Ishikawa (cell line): Measurements from ENCODE around the gene GRIK4.

Experiments used
- CEBPB ChIP-seq: IDR thresholded peaks from 2 replicates; pipeline ENCODE4 v1.6.1; 2012
- CREB1 ChIP-seq: IDR thresholded peaks from 2 replicates; pipeline ENCODE4 v1.6.1; 2012; ENCODE audit warnings: low read depth
- EP300 ChIP-seq: IDR thresholded peaks from 2 replicates; pipeline ENCODE4 v1.6.1; 2012; ENCODE audit warnings: borderline replicate concordance
- FOXM1 ChIP-seq: IDR thresholded peaks from 2 replicates; pipeline ENCODE4 v1.6.1; 2012; ENCODE audit warnings: low read depth, borderline replicate concordance
- NFIC ChIP-seq: IDR thresholded peaks from 2 replicates; pipeline ENCODE4 v1.6.1; 2012
- RAD21 ChIP-seq: IDR thresholded peaks from 2 replicates; pipeline ENCODE4 v1.6.1; 2012; ENCODE audit warnings: low read depth
- TAF1 ChIP-seq: IDR thresholded peaks from 2 replicates; pipeline ENCODE4 v1.6.1; 2012; ENCODE audit warnings: low read depth, mild to moderate bottlenecking
- TCF12 ChIP-seq: IDR thresholded peaks from 2 replicates; pipeline ENCODE4 v1.6.1; 2012; ENCODE audit warnings: low read depth
- TF ChIP-seq, protein P1 (sequence below): IDR thresholded peaks from 2 replicates; pipeline ENCODE4 v1.6.1; 2012; ENCODE audit warnings: low read depth, mild to moderate bottlenecking

- no peak for TF ChIP-seq FOXM1
- TF ChIP-seq CEBPB: no peak
- TF ChIP-seq TAF1: no peak
- no peak for TF ChIP-seq NFIC
- TF ChIP-seq, protein P1, sequence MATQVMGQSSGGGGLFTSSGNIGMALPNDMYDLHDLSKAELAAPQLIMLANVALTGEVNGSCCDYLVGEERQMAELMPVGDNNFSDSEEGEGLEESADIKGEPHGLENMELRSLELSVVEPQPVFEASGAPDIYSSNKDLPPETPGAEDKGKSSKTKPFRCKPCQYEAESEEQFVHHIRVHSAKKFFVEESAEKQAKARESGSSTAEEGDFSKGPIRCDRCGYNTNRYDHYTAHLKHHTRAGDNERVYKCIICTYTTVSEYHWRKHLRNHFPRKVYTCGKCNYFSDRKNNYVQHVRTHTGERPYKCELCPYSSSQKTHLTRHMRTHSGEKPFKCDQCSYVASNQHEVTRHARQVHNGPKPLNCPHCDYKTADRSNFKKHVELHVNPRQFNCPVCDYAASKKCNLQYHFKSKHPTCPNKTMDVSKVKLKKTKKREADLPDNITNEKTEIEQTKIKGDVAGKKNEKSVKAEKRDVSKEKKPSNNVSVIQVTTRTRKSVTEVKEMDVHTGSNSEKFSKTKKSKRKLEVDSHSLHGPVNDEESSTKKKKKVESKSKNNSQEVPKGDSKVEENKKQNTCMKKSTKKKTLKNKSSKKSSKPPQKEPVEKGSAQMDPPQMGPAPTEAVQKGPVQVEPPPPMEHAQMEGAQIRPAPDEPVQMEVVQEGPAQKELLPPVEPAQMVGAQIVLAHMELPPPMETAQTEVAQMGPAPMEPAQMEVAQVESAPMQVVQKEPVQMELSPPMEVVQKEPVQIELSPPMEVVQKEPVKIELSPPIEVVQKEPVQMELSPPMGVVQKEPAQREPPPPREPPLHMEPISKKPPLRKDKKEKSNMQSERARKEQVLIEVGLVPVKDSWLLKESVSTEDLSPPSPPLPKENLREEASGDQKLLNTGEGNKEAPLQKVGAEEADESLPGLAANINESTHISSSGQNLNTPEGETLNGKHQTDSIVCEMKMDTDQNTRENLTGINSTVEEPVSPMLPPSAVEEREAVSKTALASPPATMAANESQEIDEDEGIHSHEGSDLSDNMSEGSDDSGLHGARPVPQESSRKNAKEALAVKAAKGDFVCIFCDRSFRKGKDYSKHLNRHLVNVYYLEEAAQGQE: no peak
- TF ChIP-seq TCF12: no peak
- TF ChIP-seq EP300: no peak
- TF ChIP-seq RAD21: no peak
- no peak for TF ChIP-seq CREB1
These were observed 323.2 kb downstream of the GRIK4 start for GRCh38 chr11:120834686-120835210.
